HG02798 (cell line): Measurements from ENCODE around the gene FGFBP3.

Source experiments
- ATAC-seq: cut with Tn5 transposase; IDR thresholded peaks from one replicate; pipeline ENCODE4 v1.9.1; 2021; ENCODE audit warnings: mild to moderate bottlenecking; ENCODE audit not compliant: unreplicated experiment, poor library complexity

Gene FGFBP3

GRCh38 chr10:91860885-91861284, 48.4 kb downstream of the FGFBP3 start:
- no peak for ATAC-seq

DNA sequence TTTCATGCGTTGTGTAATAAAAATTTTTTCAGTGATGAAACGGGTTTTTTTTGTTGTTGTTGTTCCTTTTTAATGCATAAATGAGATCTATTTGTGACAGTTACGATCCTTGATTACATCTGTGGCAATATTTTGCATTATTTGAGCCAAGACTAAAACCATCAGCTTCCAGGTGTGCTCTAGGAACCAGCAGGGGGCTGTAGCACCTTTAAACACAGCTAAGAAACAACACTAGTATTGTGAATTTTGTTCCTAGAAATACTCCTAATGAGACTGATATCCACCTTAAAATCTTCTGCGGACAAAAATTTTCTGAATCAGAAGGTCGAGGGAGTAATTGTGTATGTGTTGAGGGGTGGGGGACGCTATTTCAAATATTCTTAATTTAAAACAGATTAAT, 52.6 kb downstream of the FGFBP3 start:
- no peak for ATAC-seq
